Keratinocyte (primary cell): ENCODE data around the gene LRRC18. TPM values are rescaled to one million over a fixed set of nuclear protein-coding genes. Genes with fewer than 3 reads are reported as not detected.

ENCODE experiments used
- DNase-seq: peaks from one replicate; pipeline ENCODE4 v3.0.0-alpha.2; 2011; ENCODE audit warnings: low read depth, missing footprints, low spot score
- FAIRE-seq: peaks from 2 replicates; lab custom pipeline; 2011; peaks lifted over from hg19 to GRCh38; lab: Jason Lieb, UNC
- H2AFZ ChIP-seq: 2 replicates; pipeline ENCODE4 v1.6.0; 2012; ENCODE audit warnings: low read length, control low read depth, inconsistent platforms; ENCODE audit not compliant: control insufficient read depth
- H3K27ac ChIP-seq: 2 replicates; pipeline ENCODE4 v1.5.1; 2011; ENCODE audit warnings: low read length; ENCODE audit not compliant: control insufficient read depth, insufficient read depth
- H3K27me3 ChIP-seq: 3 replicates; pipeline ENCODE4 v1.6.0; 2011; ENCODE audit warnings: low read length; ENCODE audit not compliant: control insufficient read depth, insufficient read depth; ENCODE audit errors: extremely low read depth
- H3K36me3 ChIP-seq, 2 experiments: 2 replicates in 1 of 2; 3 replicates in 1 of 2; pipeline ENCODE4 v1.5.1; 2011; ENCODE audit warnings: low read length in 2 of 2, mild to moderate bottlenecking in 1 of 2; ENCODE audit not compliant: control insufficient read depth in 2 of 2, insufficient read depth in 2 of 2; ENCODE audit errors: extremely low read depth in 1 of 2
- H3K4me1 ChIP-seq: 3 replicates; pipeline ENCODE4 v1.5.1; 2011; ENCODE audit warnings: low read length; ENCODE audit not compliant: control insufficient read depth, insufficient read depth; ENCODE audit errors: extremely low read depth
- H3K4me2 ChIP-seq: 3 replicates; pipeline ENCODE4 v1.6.0; 2011; ENCODE audit warnings: low read depth, low read length; ENCODE audit not compliant: control insufficient read depth, insufficient read depth; ENCODE audit errors: extremely low read depth
- H3K4me3 ChIP-seq, 3 experiments: fragments of 200-600 bp in 1 of 3; sonication (generic) in 1 of 3; 2 replicates in 2 of 3; 3 replicates in 1 of 3; pipeline ENCODE4 v1.5.1; 2011 to 2016; ENCODE audit warnings: low read length in 3 of 3, mild to moderate bottlenecking in 3 of 3, control low read depth in 2 of 3, inconsistent platforms in 1 of 3, low read depth in 1 of 3, mixed read lengths in 1 of 3, mixed run types in 1 of 3, moderate library complexity in 1 of 3; ENCODE audit not compliant: control insufficient read depth in 2 of 3, insufficient read depth in 2 of 3; ENCODE audit errors: extremely low read depth in 1 of 3
- H3K79me2 ChIP-seq: 2 replicates; pipeline ENCODE4 v1.6.0; 2012; ENCODE audit warnings: low read length; ENCODE audit not compliant: control insufficient read depth, insufficient read depth
- H3K9ac ChIP-seq: 3 replicates; pipeline ENCODE4 v1.6.0; 2011; ENCODE audit warnings: low read length; ENCODE audit not compliant: control insufficient read depth, insufficient read depth; ENCODE audit errors: extremely low read depth
- H3K9me1 ChIP-seq: 3 replicates; pipeline ENCODE4 v1.6.0; 2011; ENCODE audit warnings: low read length; ENCODE audit not compliant: control insufficient read depth, insufficient read depth; ENCODE audit errors: extremely low read depth
- H3K9me3 ChIP-seq: 2 replicates; pipeline ENCODE4 v1.5.1; 2012; ENCODE audit warnings: low read depth, low read length; ENCODE audit not compliant: control insufficient read depth
- H4K20me1 ChIP-seq: 3 replicates; pipeline ENCODE4 v1.6.0; 2011; ENCODE audit warnings: low read length; ENCODE audit not compliant: control insufficient read depth, insufficient read depth; ENCODE audit errors: extremely low read depth
- EZH2 ChIP-seq: IDR thresholded peaks from one replicate; pipeline ENCODE4 v1.6.1; 2012; ENCODE audit warnings: inconsistent platforms, mild to moderate bottlenecking, low read length, moderate library complexity
- dilution Hi-C: fragments of 300-500 bp; cut with MboI; formaldehyde crosslinking; loops from one replicate; pipeline ENCODE4 v1.7.0; 2020; ENCODE audit warnings: low sequenced_read_pairs; ENCODE audit not compliant: extremely low pct_ligation_motif_present
- polyA plus RNA-seq, 5 experiments: library from polyadenylated mRNA; depleted of rRNA in 3 of 5; stranded (reverse) in 3 of 5; stranded (forward) in 1 of 5; unstranded in 1 of 5; fragments of >200 nt; gene quantifications; 1 replicate in 1 of 5; 2 replicates in 3 of 5; 3 replicates in 1 of 5; pipeline versions ENCODE4 v1.2.1 to v1.2.3, GENCODE V29; 2011 to 2012; ENCODE audit warnings: missing spikeins in 2 of 5, low read depth in 1 of 5, low replicate concordance in 1 of 5
- TF ChIP-seq, protein P1 (sequence below), 3 experiments: IDR thresholded peaks in 1 of 3; conservative IDR thresholded peaks in 1 of 3; optimal IDR thresholded peaks in 1 of 3; 2 replicates in 2 of 3; 3 replicates in 1 of 3; pipeline versions ENCODE3 to v1.5.1; 2011; ENCODE audit warnings: low read length in 3 of 3, mild to moderate bottlenecking in 3 of 3, moderate library complexity in 2 of 3, control low read depth in 1 of 3, inconsistent platforms in 1 of 3; ENCODE audit not compliant: insufficient read depth in 2 of 3; ENCODE audit errors: extremely low read depth in 1 of 3

Gene LRRC18
- polyA plus RNA-seq, 1 donor (not counting 4 experiments of a cell fraction or from before 2014, with no cell fraction given) = not detected

DNA sequence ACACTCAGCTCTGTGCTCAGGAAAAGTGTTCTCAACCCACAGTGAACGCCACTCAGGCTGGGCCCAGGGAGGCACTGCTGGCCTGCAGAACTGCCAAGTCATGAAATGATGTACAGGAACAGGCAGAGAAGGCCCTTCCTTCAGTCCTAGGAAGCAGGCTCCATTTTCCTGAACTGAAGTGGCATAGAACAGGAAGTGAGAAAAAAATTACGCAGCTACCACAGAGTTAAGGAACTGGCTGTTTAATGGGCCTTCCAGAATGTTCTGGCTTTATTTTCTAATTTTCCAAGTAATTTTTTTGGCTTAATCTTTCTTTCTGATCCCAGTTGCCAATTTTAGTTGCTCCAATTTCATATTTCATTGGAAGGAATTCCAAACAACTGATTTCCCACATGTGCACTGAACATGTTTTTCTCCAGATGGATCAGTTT, 39.3 kb downstream of the LRRC18 start:
- no peaks in the 10 kb centered on the region for H3K27me3 ChIP-seq
- H3K4me3 ChIP-seq = no peak overlapping the region
- no peak overlapping the region for H3K9ac ChIP-seq
- H3K36me3 ChIP-seq = no peaks in the 10 kb centered on the region
- TF ChIP-seq, protein P1, sequence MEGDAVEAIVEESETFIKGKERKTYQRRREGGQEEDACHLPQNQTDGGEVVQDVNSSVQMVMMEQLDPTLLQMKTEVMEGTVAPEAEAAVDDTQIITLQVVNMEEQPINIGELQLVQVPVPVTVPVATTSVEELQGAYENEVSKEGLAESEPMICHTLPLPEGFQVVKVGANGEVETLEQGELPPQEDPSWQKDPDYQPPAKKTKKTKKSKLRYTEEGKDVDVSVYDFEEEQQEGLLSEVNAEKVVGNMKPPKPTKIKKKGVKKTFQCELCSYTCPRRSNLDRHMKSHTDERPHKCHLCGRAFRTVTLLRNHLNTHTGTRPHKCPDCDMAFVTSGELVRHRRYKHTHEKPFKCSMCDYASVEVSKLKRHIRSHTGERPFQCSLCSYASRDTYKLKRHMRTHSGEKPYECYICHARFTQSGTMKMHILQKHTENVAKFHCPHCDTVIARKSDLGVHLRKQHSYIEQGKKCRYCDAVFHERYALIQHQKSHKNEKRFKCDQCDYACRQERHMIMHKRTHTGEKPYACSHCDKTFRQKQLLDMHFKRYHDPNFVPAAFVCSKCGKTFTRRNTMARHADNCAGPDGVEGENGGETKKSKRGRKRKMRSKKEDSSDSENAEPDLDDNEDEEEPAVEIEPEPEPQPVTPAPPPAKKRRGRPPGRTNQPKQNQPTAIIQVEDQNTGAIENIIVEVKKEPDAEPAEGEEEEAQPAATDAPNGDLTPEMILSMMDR (optimal IDR thresholded peaks at IDR 0.05 in 1 of 3, IDR thresholded peaks at IDR 0.05 in 1 of 3, conservative IDR thresholded peaks at IDR 0.05 in 1 of 3; ENCODE audit: extremely low read depth in 1 of 3, insufficient read depth in 2 of 3, low read length in 3 of 3) = no peak
- TF ChIP-seq EZH2 = no peak
- H3K4me2 ChIP-seq = no peak overlapping the region
- DNase-seq (no peak), FAIRE-seq (no peak)
- H3K9me1 ChIP-seq = no peaks in the 10 kb centered on the region
- H3K4me1 ChIP-seq = no peaks in the 10 kb centered on the region
- dilution Hi-C loops = no loop called here
- H3K27ac ChIP-seq = no peak overlapping the region
- H3K79me2 ChIP-seq = no peaks in the 10 kb centered on the region
- H4K20me1 ChIP-seq = no peaks in the 10 kb centered on the region
- H2AFZ ChIP-seq = no peak overlapping the region
- no peaks in the 10 kb centered on the region for H3K9me3 ChIP-seq

GRCh38 chr10:48899781-48900180, 39.9 kb downstream of the LRRC18 start:
- H3K36me3 ChIP-seq = no peaks in the 10 kb centered on the region
- H3K9me3 ChIP-seq = no peaks in the 10 kb centered on the region
- no peak overlapping the region for H2AFZ ChIP-seq
- H3K9me1 ChIP-seq = no peaks in the 10 kb centered on the region
- no peaks in the 10 kb centered on the region for H3K27me3 ChIP-seq
- no peak for FAIRE-seq
- TF ChIP-seq, protein P1 (optimal IDR thresholded peaks at IDR 0.05 in 1 of 3, IDR thresholded peaks at IDR 0.05 in 1 of 3, conservative IDR thresholded peaks at IDR 0.05 in 1 of 3; ENCODE audit: extremely low read depth in 1 of 3, insufficient read depth in 2 of 3, low read length in 3 of 3) = no peak
- no peak for TF ChIP-seq EZH2
- H4K20me1 ChIP-seq = no peaks in the 10 kb centered on the region
- H3K4me2 ChIP-seq = no peak overlapping the region
- no peak overlapping the region for H3K27ac ChIP-seq
- dilution Hi-C loops = no loop called here
- H3K9ac ChIP-seq = no peak overlapping the region
- no peak overlapping the region for H3K4me3 ChIP-seq
- no peaks in the 10 kb centered on the region for H3K79me2 ChIP-seq
- no peaks in the 10 kb centered on the region for H3K4me1 ChIP-seq
- no peak for DNase-seq
